NCI-H1417 (cell line): ENCODE measurements around the gene PRPH.
"Not testable (repeated sequence)": the region's sequence is repeated elsewhere in the genome, so short reads cannot be mapped to it uniquely, and the experiment has no call there.

Source experiments
- DNase-seq, 3 experiments: peaks; one replicate each; lab custom pipeline; 2025; lab: John Stamatoyannopoulos, UW

PRPH gene

GRCh38 chr12:49332891-49333371 is 38.0 kb downstream of the PRPH start:
- DNase-seq, result no peak

DNA sequence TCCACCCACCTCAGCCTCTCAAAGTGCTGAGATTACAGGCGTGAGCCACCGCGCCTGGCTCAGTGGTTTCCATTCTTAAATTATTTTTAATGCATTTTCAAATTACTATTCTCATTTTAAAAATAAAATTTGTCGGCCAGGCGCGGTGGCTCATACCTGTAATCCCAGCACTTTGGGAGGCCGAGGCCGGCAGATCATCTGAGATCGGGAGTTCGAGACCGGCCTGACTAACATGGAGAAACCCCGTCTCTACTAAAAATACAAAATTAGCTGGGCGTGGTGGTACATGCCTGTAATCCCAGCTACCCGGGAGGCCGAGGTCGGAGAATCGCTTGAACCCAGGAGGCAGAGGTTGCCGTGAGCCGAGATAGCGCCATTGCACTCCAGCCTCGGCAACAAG is 38.8 kb downstream of the PRPH start:
- not testable (repeated sequence) for DNase-seq

- DNase-seq, result no peak
These were observed 39.3 kb downstream of the PRPH start for GRCh38 chr12:49334226-49334625.

GRCh38 chr12:49334681-49335080 is 39.7 kb downstream of the PRPH start:
- no peak for DNase-seq

- DNase-seq, result no peak
These were observed 40.4 kb downstream of the PRPH start for GRCh38 chr12:49335118-49335954.

DNA sequence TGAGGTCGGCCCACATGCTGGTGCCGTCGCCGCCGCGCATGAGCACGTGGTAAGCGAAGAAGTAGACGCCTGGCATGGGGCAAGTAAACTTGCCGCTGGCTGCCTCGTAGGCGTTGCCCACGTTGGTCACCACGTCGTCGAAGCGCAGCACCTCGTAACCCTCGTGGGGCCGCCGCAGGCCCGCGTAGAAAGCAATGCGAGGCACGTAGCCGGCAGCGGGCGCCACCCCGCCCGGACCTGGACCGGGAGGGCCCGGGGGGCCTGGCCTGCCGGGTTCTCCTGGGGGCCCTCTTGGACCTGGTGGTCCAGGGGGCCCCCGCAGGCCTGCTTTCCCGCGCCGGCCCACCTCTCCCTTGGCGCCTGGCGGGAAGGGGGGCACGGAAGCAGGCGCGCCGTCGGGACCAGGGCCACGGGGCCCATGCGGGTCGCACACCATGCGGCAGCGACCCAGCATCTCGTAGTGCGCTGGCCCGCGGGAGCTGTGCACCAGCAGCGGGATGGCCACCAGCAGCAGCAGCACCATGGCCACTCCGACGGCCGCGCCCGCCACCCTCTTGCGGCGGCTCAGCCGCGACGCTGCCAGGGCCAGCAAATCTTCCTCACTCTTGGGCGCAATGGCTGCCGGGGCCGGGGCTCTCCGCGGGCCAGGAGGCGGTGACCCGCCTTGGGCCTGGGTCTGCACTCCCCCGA is 41.2 kb downstream of the PRPH start:
- no peak for DNase-seq

DNA sequence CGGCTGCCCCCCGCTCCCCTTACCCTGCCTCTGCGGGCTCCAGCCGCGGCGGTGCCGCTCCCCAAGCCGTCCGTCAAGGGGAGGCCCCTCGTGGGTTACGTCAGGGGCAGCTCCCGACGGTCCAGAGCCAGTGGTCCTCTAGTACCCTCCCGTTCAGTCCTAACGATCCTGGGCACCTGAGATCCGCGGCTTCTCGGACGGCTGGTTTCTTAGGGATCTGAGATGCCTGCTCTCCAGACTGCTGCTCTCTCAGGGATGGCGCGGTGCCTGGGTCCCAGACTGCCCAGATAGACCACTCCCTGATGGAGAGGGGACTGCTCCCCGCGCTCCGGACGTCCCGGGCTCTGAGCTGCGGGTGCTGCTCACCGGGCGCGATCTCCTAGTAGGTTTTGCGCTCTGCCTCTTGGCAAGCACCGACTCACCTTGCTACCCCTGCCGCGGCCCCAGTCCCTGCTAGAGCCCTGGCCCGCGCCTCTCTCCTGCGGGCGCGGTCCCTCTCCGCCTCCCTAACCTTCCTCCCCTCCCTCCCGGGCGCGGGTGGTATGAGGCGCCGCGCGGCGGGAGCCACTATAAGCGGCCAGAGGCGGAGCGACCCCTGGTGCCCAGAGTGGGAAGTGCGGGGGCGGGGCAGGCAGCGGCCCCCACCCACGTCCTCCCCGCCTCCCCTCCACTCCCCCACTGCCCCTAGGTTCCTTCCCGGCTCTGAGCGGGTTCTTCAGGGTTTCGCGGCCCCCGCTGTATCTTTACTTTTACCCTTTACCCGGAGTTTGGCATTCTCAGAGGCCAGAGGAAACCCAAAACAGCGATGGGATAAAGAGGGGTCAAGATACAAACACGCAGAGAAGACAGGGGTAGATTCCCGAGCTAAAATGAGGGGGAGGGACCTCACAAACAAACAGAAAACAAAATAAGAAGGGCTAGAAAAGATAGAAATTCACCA is 42.0 kb downstream of the PRPH start, which contains the start of gene C1QL4:
Gene C1QL4, minus strand, starts transcription at position 544 of the 940 bp plus-strand sequence. CDS start 711 bp downstream, outside the sequence.
- DNase-seq, result peak; percentile 76 to 92 (median 80)

DNA sequence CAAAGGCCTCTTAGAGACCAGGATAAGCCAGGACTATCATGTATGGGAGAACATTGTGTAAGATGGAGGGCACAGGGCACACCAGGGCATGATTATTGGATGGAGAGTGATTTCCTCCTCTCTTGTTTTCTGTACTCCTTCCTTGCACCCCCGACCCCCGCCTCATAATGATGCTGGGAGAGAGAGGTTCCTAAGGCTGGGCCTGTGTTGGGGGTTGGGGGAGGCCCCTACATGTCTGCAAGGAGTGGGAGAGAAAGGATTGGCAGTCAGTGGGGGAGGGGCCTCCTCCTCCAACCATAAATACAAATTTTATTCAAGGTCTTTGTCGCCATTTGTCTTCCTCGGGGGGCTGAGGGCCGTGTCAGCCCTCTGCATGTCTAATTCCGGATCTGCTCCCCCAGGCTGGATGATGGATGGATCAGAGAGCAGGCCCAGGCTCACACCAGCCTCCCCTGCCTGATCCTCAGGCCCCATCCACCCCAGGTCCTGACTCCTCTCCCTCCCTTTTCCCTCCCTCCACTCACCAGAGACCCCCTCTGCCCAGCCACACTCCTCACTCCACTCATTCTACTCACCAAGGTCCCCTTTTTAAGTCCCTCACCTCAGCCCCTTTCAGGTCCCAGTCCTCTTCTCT is 44.0 kb downstream of the PRPH start:
- no peak for DNase-seq

DNA sequence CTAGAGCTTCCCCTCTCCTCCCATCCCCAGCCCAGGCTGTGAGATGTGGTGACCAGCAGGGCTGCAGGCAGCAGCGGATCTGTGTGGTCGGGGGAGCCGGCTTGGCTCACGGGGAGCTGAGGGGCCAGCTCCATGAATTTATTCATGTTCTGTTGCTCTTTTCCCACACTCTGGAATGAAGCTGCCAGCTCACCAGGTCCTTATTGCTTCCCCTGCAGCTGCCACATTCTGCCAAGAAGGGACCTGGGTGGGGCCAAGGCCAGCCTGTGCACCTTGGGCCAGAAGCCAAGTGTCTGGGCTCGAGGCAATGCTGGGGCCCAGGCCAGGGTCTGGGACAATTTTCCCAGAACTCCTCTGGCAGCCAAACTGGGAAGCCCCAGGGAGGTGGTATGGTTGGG is 44.5 kb downstream of the PRPH start:
- no peak for DNase-seq

- no peak for DNase-seq
These were observed 45.3 kb downstream of the PRPH start for GRCh38 chr12:49340095-49340870.

DNA sequence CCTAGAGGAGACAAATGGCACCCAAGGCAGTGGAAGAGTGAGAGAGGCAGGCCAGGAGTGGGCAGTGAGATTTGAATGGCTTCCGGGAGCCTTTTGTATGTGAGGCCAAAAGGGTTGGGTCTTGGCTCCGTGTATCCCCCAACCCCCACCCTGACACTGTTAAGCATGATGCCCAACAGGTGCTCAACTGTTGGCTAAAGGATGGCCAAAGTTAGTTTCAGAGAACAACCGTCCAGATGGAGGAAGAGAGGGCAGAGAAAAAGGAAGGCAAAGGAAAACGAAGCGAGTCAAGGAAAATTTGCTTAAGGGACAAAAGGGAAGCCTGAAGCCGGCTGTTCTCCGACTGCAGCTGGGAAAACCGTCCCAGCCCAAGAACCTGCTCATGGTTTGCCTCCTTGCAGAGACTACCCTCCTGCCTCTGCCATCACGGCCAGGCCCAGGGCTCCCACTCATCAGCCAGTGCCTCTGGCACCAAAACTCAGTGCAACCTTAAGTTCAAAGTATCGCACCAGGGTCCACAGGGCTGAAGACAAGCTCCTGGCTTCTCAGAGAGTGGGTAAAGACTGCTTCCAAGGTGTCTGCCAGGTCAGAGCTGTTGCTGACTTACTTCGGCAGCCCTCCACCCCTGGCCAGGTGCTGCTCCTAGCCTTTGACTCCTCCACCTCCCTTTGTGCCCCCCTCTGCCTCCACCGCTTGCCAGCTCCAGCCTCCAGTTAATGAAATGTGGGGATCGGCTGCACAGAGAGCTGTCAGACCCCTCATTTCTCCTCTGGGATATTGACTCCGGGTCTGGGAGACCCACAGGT is 46.2 kb downstream of the PRPH start:
- no peak for DNase-seq

- no peak for DNase-seq
These were observed 46.8 kb downstream of the PRPH start for GRCh38 chr12:49341777-49342065.

DNA sequence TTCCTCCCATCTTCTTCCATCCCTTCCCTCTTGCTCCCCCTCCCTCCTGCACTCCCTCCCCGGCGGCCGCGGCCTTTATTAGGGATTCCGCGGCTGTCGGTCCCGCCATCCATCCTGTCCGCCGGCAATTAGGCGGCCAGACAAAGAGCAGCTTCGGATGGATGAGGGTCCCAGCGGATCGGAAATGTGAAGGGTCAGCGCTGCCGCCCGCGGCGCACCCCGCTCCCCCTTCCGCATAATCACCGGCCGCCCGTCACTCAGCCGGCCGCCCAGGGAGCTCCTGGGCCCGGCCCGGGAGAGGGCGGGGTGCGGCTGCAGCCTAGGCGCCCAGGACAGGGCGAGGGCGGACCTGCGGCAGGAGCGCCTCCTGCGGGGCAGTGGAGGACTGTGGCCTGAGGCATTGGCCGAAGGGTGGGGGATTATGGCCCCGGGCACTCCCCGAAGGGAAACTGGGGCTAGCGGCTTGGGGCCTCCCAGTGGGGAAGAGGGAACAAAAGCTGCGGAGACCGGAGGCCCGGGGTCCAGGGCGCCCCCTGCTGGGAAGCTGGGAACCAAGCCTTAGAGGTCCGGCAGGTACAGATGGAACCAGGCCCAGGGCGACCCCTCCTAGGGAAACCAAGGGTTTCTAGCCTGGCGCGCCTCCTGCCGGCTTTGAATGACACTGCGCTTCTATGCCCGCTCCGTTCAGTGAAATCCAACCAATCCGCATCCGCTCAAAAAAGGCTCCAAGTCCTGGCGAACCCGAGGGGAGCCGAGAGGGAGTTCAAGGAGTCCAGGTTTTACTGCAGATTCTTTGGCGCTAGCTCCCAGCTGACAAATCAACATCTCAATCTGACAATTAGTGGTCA is 47.3 kb downstream of the PRPH start:
- peak; percentile 70 to 99 (median 87) for DNase-seq

DNA sequence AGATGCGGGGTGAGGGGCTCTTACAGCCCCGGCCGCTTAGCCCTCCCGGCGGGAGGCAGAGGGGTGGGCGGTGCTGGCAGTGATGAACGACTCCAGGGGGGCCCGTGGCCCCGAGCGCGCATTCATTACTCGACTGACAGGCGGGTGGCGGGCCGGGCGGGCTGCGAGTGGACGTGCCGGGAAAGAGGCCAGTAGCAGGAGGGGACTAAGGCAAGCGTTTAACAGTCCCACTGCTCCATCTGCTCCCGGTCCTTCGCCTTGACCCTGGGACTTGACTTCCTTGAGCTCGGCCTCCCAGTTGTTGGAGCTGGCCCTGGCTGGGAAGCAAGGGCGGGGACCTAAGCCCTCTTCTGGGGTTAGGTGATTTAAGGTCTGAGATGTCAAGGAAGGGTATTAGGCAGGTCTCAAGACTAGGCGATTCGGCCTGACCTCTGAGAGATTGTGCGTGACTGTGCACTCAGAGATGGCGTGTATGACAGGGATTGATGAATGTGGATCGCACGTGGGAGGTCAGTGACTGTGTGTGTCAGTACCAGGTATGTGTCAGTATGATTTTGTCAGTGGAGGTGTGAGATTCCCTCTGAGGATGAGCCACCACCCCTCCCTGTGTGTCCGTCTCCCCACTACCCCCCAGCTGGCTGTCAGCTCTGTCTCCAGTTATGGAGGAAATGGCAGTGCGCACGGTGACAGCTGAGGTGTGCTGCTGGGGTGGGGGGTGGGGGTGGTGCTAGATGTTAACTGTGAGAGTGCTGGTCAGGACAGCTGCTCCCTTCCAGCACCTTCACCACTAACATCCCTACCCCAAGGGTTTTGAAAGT is 48.2 kb downstream of the PRPH start:
- peak; percentile 54 to 63 (median 55) for DNase-seq

DNA sequence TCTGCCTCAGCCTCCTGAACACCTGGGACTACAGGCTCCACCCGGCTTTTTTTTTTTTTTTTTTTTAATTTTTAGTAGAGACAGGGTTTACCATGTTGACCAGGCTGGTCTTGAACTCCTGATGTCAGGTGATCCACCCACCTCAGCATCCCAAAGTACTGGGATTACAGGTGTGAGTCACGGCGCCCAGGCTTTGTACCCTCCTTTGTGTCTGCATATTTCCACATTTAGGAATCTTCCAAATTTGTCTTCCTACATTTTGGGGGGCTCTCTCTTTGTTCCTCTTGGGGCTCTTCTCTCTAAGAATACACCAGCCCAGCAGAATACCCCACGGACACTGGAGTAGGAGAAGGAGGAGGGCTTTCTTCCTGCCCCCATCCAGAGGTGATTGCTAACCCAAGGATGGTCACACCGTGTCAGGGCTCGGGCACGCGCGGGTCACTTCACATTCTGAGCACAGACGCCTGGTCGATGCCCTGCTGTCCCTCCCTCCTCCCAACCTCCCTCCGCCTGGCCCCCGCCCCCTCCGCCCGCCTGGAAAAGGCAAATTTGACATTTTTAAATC is 49.6 kb downstream of the PRPH start:
- peak in 1 of 3 experiments; percentile 44 for DNase-seq

DNA sequence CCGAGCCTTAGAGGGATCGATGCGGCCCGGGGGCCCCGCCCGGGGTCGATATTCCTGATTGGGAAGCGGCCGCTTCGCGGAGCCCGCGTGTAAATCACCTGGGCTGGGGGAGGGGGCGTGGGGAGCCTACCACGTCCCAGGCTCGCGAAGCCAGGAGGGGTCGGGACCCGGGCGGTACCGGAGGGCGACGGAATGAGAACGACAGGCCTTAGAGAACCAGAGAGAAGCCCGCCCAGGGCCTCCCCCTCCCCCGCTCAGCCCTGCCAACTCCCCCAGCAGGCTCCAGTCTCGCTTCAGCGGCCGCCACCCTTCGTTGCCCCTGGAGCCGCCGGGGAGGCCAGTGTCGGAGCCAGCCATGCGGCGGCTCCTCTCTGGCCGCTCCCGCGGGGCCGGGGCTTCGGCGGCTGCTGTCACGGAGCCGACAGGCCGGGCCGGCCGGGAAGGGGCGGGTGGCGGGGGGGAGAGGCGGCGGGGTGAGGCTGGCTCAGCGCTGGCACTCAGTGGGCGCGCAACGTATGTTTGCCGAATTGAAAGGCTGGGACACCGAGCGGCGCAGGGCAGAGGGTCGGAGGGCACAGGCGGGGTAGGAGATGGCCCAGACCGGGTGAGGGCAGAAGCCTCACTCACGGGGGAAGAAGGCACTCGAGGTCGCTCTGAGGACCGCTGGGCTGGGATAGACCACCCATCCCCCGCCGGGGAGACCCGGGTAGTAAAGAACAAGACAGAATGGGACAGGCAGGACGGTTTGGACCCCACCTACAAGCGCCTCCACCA is 50.3 kb downstream of the PRPH start:
- peak; percentile 68 to 74 (median 74) for DNase-seq
